Gastroesophageal sphincter (tissue), 3 donors: ENCODE measurements around the gene CIAO2B.

ENCODE experiments used
- EP300 ChIP-seq: sonication (generic); formaldehyde crosslinking; IDR thresholded peaks from one replicate; pipeline ENCODE4 v1.6.1; 2017; ENCODE audit warnings: antibody characterized with exemption, mild to moderate bottlenecking
- POLR2A ChIP-seq, 2 donors: fragments of 450-650 bp; IDR thresholded peaks; one replicate each; pipeline ENCODE4 v1.6.1; 2017; ENCODE audit warnings: antibody characterized with exemption in 2 of 2, mild to moderate bottlenecking in 2 of 2, moderate library complexity in 1 of 2
- POLR2AphosphoS5 ChIP-seq: sonication (generic); formaldehyde crosslinking; IDR thresholded peaks from one replicate; pipeline ENCODE4 v1.6.1; 2017; ENCODE audit warnings: antibody characterized with exemption
- TF ChIP-seq, protein P1 (sequence below), 4 experiments: fragments of 200-600 bp in 2 of 4; fragments of 450-650 bp in 2 of 4; sonication (generic) in 1 of 4; IDR thresholded peaks; one replicate each; pipeline ENCODE4 v1.5.1; 2017 to 2019; ENCODE audit warnings: antibody characterized with exemption in 4 of 4, mild to moderate bottlenecking in 2 of 4, moderate library complexity in 2 of 4

DNA sequence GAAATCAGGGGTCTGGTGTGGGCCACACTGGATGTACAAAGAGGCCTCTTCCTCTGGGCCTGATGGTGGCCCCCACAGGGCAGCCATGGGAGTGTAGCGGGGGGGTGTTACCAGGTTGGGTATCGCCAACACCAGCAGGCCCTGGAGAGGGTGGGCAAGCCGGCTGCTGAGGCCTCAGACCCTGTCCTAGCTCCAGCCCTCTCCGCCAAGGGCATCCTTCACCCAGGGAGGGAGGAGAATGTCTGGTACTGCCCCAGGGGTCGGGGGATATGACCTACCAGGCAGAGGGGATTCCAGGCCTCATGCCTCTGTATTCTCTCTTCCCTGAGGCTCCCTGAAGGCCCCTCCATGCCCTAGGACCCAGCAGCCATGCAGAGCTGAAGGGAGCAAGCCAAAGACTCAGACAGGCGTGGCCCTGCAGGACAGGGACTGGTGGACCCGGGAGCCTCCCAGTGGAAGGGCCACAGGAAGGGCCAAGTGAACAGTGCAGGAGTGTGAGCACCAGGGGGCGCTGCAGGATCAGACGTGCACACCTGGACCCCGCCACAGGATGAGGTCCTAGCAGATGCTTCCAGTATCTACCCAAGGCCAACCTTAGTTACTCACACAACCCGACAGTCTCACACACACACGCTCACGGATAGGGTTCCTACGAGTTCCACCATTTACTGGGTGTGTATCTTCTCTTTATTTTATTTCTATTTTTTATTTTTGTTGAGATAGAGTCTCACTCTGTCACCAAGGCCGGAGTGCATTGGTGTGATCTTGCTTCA is 43.3 kb upstream of the CIAO2B start:
- TF ChIP-seq POLR2A (IDR thresholded peaks at IDR 0.05) (no peak), EP300 (no peak), POLR2AphosphoS5 (no peak)
- TF ChIP-seq, protein P1, sequence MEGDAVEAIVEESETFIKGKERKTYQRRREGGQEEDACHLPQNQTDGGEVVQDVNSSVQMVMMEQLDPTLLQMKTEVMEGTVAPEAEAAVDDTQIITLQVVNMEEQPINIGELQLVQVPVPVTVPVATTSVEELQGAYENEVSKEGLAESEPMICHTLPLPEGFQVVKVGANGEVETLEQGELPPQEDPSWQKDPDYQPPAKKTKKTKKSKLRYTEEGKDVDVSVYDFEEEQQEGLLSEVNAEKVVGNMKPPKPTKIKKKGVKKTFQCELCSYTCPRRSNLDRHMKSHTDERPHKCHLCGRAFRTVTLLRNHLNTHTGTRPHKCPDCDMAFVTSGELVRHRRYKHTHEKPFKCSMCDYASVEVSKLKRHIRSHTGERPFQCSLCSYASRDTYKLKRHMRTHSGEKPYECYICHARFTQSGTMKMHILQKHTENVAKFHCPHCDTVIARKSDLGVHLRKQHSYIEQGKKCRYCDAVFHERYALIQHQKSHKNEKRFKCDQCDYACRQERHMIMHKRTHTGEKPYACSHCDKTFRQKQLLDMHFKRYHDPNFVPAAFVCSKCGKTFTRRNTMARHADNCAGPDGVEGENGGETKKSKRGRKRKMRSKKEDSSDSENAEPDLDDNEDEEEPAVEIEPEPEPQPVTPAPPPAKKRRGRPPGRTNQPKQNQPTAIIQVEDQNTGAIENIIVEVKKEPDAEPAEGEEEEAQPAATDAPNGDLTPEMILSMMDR (IDR thresholded peaks at IDR 0.05) = peak in 3 of 4 experiments; percentile 96 to 99 (median 98)
